GM23338 (cell line): Measurements from ENCODE around the gene CEP55. TPM values are rescaled to one million over a fixed set of nuclear protein-coding genes. Genes with fewer than 3 reads are reported as not detected.

Experiments
- ATAC-seq: fragments of 200-7000 bp; cut with Tn5 transposase; 3 replicates; pipeline ENCODE4 v1.9.1; 2020
- DNase-seq: peaks from one replicate; pipeline ENCODE4 v3.0.0-alpha.2; 2015; ENCODE audit warnings: low spot score
- H2AFZ ChIP-seq: fragments of 200-600 bp; sonication (generic); 2 replicates; pipeline ENCODE4 v1.8.0; 2016; ENCODE audit warnings: antibody characterized with exemption, mild to moderate bottlenecking, moderate library complexity
- H3F3A ChIP-seq: fragments of 200-600 bp; sonication (generic); replicated peaks from 2 replicates; pipeline ENCODE4 v1.8.0; 2017; ENCODE audit warnings: antibody characterized with exemption, mixed run types, low read depth
- H3K27ac ChIP-seq: fragments of 200-600 bp; sonication (generic); 2 replicates; pipeline ENCODE4 v1.6.1; 2016; ENCODE audit warnings: low read depth
- H3K27me3 ChIP-seq: fragments of 200-600 bp; sonication (generic); 2 replicates; pipeline ENCODE4 v1.8.0; 2016; ENCODE audit warnings: mild to moderate bottlenecking, mixed run types, moderate library complexity; ENCODE audit not compliant: insufficient read depth
- H3K36me3 ChIP-seq: fragments of 200-600 bp; sonication (generic); 2 replicates; pipeline ENCODE4 v1.8.0; 2016; ENCODE audit warnings: mild to moderate bottlenecking; ENCODE audit not compliant: insufficient read depth
- H3K4me1 ChIP-seq: fragments of 200-600 bp; sonication (generic); 2 replicates; pipeline ENCODE4 v1.8.0; 2016; ENCODE audit warnings: mild to moderate bottlenecking, moderate library complexity; ENCODE audit not compliant: insufficient read depth
- H3K4me2 ChIP-seq: fragments of 200-600 bp; sonication (generic); 2 replicates; pipeline ENCODE4 v1.7.1; 2017; ENCODE audit warnings: mixed run types
- H3K4me3 ChIP-seq: fragments of 200-600 bp; sonication (generic); 2 replicates; pipeline ENCODE4 v1.6.1; 2016; ENCODE audit warnings: mixed run types
- H3K79me2 ChIP-seq: fragments of 200-600 bp; sonication (generic); replicated peaks from 2 replicates; pipeline ENCODE4 v1.8.0; 2017; ENCODE audit warnings: mild to moderate bottlenecking; ENCODE audit not compliant: insufficient read depth
- H3K9me2 ChIP-seq: fragments of 200-600 bp; sonication (generic); 2 replicates; pipeline ENCODE4 v1.8.0; 2017; ENCODE audit not compliant: insufficient read depth
- H4K20me1 ChIP-seq: fragments of 200-600 bp; sonication (generic); replicated peaks from 2 replicates; pipeline ENCODE4 v1.8.0; 2017; ENCODE audit warnings: mild to moderate bottlenecking; ENCODE audit not compliant: insufficient read depth
- H3K27ac Mint-ChIP-seq: 2 replicates; pipeline ENCODE4 v1.8.0; 2020; ENCODE audit warnings: inconsistent platforms, mild to moderate bottlenecking, moderate library complexity, mixed read lengths
- H3K27me3 Mint-ChIP-seq: 3 replicates; pipeline ENCODE4 v1.8.0; 2022; ENCODE audit warnings: low read depth, mild to moderate bottlenecking, moderate library complexity, mixed read lengths, inconsistent platforms; ENCODE audit not compliant: insufficient read depth, poor library complexity
- H3K36me3 Mint-ChIP-seq: 3 replicates; pipeline ENCODE4 v1.8.0; 2021; ENCODE audit warnings: low read depth, mild to moderate bottlenecking, inconsistent platforms, moderate library complexity, mixed read lengths
- H3K4me1 Mint-ChIP-seq: 3 replicates; pipeline ENCODE4 v1.8.0; 2020; ENCODE audit warnings: mild to moderate bottlenecking, inconsistent platforms, mixed read lengths
- H3K4me3 Mint-ChIP-seq: 3 replicates; pipeline ENCODE4 v1.8.0; 2021; ENCODE audit warnings: moderate library complexity, mild to moderate bottlenecking, inconsistent platforms, mixed read lengths
- H3K9me3 Mint-ChIP-seq: 3 replicates; pipeline ENCODE4 v1.8.0; 2020; ENCODE audit warnings: moderate library complexity, mild to moderate bottlenecking, inconsistent platforms, mixed read lengths
- CREB1 ChIP-seq: fragments of 250-450 bp; sonication (Bioruptor Pico); IDR thresholded peaks from 2 replicates; pipeline ENCODE4 v1.5.0; 2020; ENCODE audit warnings: low read depth, mild to moderate bottlenecking, moderate library complexity
- EZH2 ChIP-seq: fragments of 200-600 bp; sonication (generic); IDR thresholded peaks from one replicate; pipeline ENCODE4 v1.8.0; 2017; ENCODE audit warnings: antibody characterized with exemption, mild to moderate bottlenecking, low read depth; ENCODE audit not compliant: unreplicated experiment
- EZH2phosphoT487 ChIP-seq: fragments of 200-600 bp; sonication (generic); IDR thresholded peaks from one replicate; pipeline ENCODE4 v1.8.1; 2018; ENCODE audit warnings: antibody characterized with exemption; ENCODE audit not compliant: unreplicated experiment
- JUNB ChIP-seq: IDR thresholded peaks from one replicate; pipeline ENCODE4 v1.6.1; 2016; ENCODE audit warnings: antibody characterized with exemption; ENCODE audit not compliant: unreplicated experiment
- NANOG ChIP-seq: IDR thresholded peaks from 2 replicates; pipeline ENCODE4 v1.6.1; 2016; ENCODE audit warnings: antibody characterized with exemption, borderline replicate concordance
- POLR2AphosphoS5 ChIP-seq: IDR thresholded peaks from 2 replicates; pipeline ENCODE4 v1.6.1; 2016; ENCODE audit warnings: antibody characterized with exemption, low read depth
- STAT1 ChIP-seq: IDR thresholded peaks from one replicate; pipeline ENCODE4 v1.6.1; 2016; ENCODE audit warnings: antibody characterized with exemption; ENCODE audit not compliant: unreplicated experiment
- ZNF331 ChIP-seq: fragments of 250-450 bp; sonication (Bioruptor Pico); IDR thresholded peaks from 2 replicates; pipeline ENCODE4 v1.5.0; 2020; ENCODE audit warnings: low read depth, mild to moderate bottlenecking, moderate library complexity
- polyA plus RNA-seq: library from polyadenylated mRNA; unstranded; fragments of >200 nt; fragmentation: Nextera tagmentation; extraction: Ambion mirVana; gene quantifications from 2 replicates; pipeline ENCODE4 v1.2.1, GENCODE V29; 2016
- total RNA-seq: library from RNA; depleted of rRNA; stranded (reverse); fragments of >200 nt; shearing (Covaris generic); gene quantifications from 2 replicates; pipeline ENCODE4 v1.2.3, GENCODE V29; 2014
- TF ChIP-seq, protein P1 (sequence below): IDR thresholded peaks from one replicate; pipeline ENCODE4 v1.6.1; 2018; ENCODE audit warnings: antibody characterized with exemption; ENCODE audit not compliant: unreplicated experiment
- TF ChIP-seq, protein P2 (sequence below), 2 experiments: fragments of 200-600 bp in 1 of 2; sonication (generic) in 1 of 2; conservative IDR thresholded peaks; 2 replicates each; pipeline versions ENCODE4 v1.5.1 to v1.6.1; 2016 to 2017; ENCODE audit warnings: antibody characterized with exemption in 2 of 2, low read depth in 2 of 2, mild to moderate bottlenecking in 2 of 2, moderate library complexity in 1 of 2
- TF ChIP-seq, protein P3 (sequence below): fragments of 250-450 bp; sonication (Bioruptor Pico); IDR thresholded peaks from 2 replicates; pipeline ENCODE4 v1.5.0; 2020; ENCODE audit warnings: mild to moderate bottlenecking, moderate library complexity
- TF ChIP-seq, protein P4 (sequence below): IDR thresholded peaks from 2 replicates; pipeline ENCODE4 v1.6.1; 2016; ENCODE audit warnings: antibody characterized with exemption

CEP55 gene
- total and polyA plus RNA-seq, 2 experiments from 2014 or later: 12.4 to 22.4 TPM

DNA sequence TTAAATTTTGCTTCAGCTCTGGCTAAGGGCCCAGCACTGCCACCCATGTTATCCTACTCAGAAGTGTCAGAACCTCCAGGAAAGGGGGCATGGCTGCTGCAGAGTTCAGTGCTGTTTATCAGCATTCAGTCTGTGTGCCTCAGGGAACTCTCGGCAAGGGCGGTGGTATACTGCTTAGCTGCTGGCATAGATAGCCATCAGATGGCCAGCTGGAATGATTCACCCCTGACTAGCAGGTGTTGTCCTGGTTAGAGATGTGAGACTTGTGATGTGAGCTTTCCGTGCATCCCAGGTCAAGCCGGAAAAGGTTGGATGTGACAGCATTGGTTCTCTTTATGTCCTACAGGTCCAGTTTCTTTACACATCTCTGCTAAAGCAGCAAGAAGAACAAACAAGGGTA, 22.1 kb downstream of the CEP55 start:
- Histone ChIP-seq H3F3A (no peaks in the 10 kb centered on the region), H3K4me2 (no peak overlapping the region), H3K27ac (no peak overlapping the region), H3K4me1 (no peaks in the 10 kb centered on the region), H3K27me3 (no peaks in the 10 kb centered on the region), H3K9me2 (peaks cover 7% of the 10 kb centered on the region; the same call in 1 of the 2 replicates), H2AFZ (no peak overlapping the region), H3K4me3 (no peak overlapping the region), H3K36me3 (peaks cover 70% of the 10 kb centered on the region), H3K79me2 (no peaks in the 10 kb centered on the region), H4K20me1 (no peaks in the 10 kb centered on the region)
- ATAC-seq: no peak
- Mint-ChIP-seq H3K27me3 (peaks cover 9% of the 10 kb centered on the region), H3K4me1 (no peaks in the 10 kb centered on the region), H3K9me3 (peaks cover 39% of the 10 kb centered on the region), H3K4me3 (no peak overlapping the region), H3K27ac (no peak overlapping the region), H3K36me3 (peaks cover 84% of the 10 kb centered on the region)
- DNase-seq: no peak
- TF ChIP-seq JUNB: no peak
- TF ChIP-seq, protein P1, sequence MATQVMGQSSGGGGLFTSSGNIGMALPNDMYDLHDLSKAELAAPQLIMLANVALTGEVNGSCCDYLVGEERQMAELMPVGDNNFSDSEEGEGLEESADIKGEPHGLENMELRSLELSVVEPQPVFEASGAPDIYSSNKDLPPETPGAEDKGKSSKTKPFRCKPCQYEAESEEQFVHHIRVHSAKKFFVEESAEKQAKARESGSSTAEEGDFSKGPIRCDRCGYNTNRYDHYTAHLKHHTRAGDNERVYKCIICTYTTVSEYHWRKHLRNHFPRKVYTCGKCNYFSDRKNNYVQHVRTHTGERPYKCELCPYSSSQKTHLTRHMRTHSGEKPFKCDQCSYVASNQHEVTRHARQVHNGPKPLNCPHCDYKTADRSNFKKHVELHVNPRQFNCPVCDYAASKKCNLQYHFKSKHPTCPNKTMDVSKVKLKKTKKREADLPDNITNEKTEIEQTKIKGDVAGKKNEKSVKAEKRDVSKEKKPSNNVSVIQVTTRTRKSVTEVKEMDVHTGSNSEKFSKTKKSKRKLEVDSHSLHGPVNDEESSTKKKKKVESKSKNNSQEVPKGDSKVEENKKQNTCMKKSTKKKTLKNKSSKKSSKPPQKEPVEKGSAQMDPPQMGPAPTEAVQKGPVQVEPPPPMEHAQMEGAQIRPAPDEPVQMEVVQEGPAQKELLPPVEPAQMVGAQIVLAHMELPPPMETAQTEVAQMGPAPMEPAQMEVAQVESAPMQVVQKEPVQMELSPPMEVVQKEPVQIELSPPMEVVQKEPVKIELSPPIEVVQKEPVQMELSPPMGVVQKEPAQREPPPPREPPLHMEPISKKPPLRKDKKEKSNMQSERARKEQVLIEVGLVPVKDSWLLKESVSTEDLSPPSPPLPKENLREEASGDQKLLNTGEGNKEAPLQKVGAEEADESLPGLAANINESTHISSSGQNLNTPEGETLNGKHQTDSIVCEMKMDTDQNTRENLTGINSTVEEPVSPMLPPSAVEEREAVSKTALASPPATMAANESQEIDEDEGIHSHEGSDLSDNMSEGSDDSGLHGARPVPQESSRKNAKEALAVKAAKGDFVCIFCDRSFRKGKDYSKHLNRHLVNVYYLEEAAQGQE: no peak
- TF ChIP-seq, protein P2, sequence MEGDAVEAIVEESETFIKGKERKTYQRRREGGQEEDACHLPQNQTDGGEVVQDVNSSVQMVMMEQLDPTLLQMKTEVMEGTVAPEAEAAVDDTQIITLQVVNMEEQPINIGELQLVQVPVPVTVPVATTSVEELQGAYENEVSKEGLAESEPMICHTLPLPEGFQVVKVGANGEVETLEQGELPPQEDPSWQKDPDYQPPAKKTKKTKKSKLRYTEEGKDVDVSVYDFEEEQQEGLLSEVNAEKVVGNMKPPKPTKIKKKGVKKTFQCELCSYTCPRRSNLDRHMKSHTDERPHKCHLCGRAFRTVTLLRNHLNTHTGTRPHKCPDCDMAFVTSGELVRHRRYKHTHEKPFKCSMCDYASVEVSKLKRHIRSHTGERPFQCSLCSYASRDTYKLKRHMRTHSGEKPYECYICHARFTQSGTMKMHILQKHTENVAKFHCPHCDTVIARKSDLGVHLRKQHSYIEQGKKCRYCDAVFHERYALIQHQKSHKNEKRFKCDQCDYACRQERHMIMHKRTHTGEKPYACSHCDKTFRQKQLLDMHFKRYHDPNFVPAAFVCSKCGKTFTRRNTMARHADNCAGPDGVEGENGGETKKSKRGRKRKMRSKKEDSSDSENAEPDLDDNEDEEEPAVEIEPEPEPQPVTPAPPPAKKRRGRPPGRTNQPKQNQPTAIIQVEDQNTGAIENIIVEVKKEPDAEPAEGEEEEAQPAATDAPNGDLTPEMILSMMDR (conservative IDR thresholded peaks at IDR 0.05; ENCODE audit: low read depth in 2 of 2): no peak
- no peak for TF ChIP-seq EZH2phosphoT487
- TF ChIP-seq STAT1: no peak
- TF ChIP-seq POLR2AphosphoS5: no peak
- no peak for TF ChIP-seq ZNF331 (CRISPR knock-in tag)
- no peak for TF ChIP-seq NANOG
- no peak for TF ChIP-seq CREB1 (CRISPR knock-in tag)
- no peak for TF ChIP-seq EZH2
- TF ChIP-seq, protein P3, sequence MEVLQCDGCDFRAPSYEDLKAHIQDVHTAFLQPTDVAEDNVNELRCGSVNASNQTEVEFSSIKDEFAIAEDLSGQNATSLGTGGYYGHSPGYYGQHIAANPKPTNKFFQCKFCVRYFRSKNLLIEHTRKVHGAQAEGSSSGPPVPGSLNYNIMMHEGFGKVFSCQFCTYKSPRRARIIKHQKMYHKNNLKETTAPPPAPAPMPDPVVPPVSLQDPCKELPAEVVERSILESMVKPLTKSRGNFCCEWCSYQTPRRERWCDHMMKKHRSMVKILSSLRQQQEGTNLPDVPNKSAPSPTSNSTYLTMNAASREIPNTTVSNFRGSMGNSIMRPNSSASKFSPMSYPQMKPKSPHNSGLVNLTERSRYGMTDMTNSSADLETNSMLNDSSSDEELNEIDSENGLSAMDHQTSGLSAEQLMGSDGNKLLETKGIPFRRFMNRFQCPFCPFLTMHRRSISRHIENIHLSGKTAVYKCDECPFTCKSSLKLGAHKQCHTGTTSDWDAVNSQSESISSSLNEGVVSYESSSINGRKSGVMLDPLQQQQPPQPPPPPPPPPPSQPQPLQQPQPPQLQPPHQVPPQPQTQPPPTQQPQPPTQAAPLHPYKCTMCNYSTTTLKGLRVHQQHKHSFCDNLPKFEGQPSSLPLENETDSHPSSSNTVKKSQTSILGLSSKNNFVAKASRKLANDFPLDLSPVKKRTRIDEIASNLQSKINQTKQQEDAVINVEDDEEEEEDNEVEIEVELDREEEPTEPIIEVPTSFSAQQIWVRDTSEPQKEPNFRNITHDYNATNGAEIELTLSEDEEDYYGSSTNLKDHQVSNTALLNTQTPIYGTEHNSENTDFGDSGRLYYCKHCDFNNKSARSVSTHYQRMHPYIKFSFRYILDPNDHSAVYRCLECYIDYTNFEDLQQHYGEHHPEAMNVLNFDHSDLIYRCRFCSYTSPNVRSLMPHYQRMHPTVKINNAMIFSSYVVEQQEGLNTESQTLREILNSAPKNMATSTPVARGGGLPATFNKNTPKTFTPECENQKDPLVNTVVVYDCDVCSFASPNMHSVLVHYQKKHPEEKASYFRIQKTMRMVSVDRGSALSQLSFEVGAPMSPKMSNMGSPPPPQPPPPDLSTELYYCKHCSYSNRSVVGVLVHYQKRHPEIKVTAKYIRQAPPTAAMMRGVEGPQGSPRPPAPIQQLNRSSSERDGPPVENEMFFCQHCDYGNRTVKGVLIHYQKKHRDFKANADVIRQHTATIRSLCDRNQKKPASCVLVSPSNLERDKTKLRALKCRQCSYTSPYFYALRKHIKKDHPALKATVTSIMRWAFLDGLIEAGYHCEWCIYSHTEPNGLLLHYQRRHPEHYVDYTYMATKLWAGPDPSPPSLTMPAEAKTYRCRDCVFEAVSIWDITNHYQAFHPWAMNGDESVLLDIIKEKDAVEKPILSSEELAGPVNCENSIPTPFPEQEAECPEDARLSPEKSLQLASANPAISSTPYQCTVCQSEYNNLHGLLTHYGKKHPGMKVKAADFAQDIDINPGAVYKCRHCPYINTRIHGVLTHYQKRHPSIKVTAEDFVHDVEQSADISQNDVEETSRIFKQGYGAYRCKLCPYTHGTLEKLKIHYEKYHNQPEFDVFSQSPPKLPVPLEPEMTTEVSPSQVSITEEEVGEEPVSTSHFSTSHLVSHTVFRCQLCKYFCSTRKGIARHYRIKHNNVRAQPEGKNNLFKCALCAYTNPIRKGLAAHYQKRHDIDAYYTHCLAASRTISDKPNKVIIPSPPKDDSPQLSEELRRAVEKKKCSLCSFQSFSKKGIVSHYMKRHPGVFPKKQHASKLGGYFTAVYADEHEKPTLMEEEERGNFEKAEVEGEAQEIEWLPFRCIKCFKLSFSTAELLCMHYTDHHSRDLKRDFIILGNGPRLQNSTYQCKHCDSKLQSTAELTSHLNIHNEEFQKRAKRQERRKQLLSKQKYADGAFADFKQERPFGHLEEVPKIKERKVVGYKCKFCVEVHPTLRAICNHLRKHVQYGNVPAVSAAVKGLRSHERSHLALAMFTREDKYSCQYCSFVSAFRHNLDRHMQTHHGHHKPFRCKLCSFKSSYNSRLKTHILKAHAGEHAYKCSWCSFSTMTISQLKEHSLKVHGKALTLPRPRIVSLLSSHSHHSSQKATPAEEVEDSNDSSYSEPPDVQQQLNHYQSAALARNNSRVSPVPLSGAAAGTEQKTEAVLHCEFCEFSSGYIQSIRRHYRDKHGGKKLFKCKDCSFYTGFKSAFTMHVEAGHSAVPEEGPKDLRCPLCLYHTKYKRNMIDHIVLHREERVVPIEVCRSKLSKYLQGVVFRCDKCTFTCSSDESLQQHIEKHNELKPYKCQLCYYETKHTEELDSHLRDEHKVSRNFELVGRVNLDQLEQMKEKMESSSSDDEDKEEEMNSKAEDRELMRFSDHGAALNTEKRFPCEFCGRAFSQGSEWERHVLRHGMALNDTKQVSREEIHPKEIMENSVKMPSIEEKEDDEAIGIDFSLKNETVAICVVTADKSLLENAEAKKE (CRISPR knock-in tag): no peak
- TF ChIP-seq, protein P4, sequence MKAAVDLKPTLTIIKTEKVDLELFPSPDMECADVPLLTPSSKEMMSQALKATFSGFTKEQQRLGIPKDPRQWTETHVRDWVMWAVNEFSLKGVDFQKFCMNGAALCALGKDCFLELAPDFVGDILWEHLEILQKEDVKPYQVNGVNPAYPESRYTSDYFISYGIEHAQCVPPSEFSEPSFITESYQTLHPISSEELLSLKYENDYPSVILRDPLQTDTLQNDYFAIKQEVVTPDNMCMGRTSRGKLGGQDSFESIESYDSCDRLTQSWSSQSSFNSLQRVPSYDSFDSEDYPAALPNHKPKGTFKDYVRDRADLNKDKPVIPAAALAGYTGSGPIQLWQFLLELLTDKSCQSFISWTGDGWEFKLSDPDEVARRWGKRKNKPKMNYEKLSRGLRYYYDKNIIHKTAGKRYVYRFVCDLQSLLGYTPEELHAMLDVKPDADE: no peak
